Naive thymus-derived CD4-positive, alpha-beta T cell (primary cell): ENCODE measurements around the gene RANBP3L. TPM values are rescaled to one million over a fixed set of nuclear protein-coding genes. Genes with fewer than 3 reads are reported as not detected.

Source experiments
- ATAC-seq: fragments of 150-1000 bp; cut with Tn5 transposase; 2 replicates; pipeline ENCODE4 v1.10.0; 2021; ENCODE audit warnings: mild to moderate bottlenecking, moderate library complexity
- CTCF ChIA-PET: fragments of 350-600 bp; sonication (Branson Sonifier 250); formaldehyde crosslinking; loops from one replicate; lab custom pipeline; 2021; ENCODE audit warnings: antibody characterized with exemption; lab: Charles Lee
- POLR2A ChIA-PET: fragments of 350-600 bp; sonication (Branson Sonifier 250); formaldehyde crosslinking; loops from one replicate; lab custom pipeline; 2021; ENCODE audit warnings: antibody characterized with exemption, inconsistent platforms; lab: Charles Lee
- DNase-seq, 9 donors: peaks; one replicate each; pipeline versions ENCODE4 v3.0.0 to v3.0.0-alpha.2; 2020 to 2022; ENCODE audit warnings: mixed read lengths in 1 of 9
- H3K27ac ChIP-seq: one replicate; pipeline ENCODE4 v1.7.0; 2013; ENCODE audit warnings: mild to moderate bottlenecking, low read depth, low read length, moderate library complexity
- H3K27me3 ChIP-seq, 2 donors: one replicate each; pipeline ENCODE4 v1.7.0; 2013; ENCODE audit warnings: low read length in 2 of 2, mild to moderate bottlenecking in 2 of 2, moderate library complexity in 2 of 2; ENCODE audit not compliant: control insufficient read depth in 2 of 2, insufficient read depth in 2 of 2
- H3K36me3 ChIP-seq, 3 experiments: 1 replicate in 2 of 3; 2 replicates in 1 of 3; pipeline ENCODE4 v1.7.0; 2013; ENCODE audit warnings: low read length in 3 of 3, mild to moderate bottlenecking in 3 of 3, moderate library complexity in 1 of 3; ENCODE audit not compliant: insufficient read depth in 3 of 3, control insufficient read depth in 2 of 3
- H3K4me1 ChIP-seq, 2 donors: one replicate each; pipeline ENCODE4 v1.7.0; 2013; ENCODE audit warnings: low read length in 2 of 2, mild to moderate bottlenecking in 2 of 2, moderate library complexity in 1 of 2; ENCODE audit not compliant: control insufficient read depth in 2 of 2, insufficient read depth in 2 of 2
- H3K4me3 ChIP-seq: 2 replicates; pipeline ENCODE4 v1.7.0; 2013; ENCODE audit warnings: mild to moderate bottlenecking, low read length
- H3K9me3 ChIP-seq, 3 experiments: 1 replicate in 2 of 3; 2 replicates in 1 of 3; pipeline ENCODE4 v1.7.0; 2013; ENCODE audit warnings: low read length in 3 of 3; ENCODE audit not compliant: control insufficient read depth in 2 of 3
- H3K27ac Mint-ChIP-seq, 9 donors: one replicate each; pipeline ENCODE4 v1.8.0; 2020 to 2022; ENCODE audit warnings: mixed read lengths in 9 of 9, mild to moderate bottlenecking in 8 of 9, moderate library complexity in 5 of 9, inconsistent platforms in 2 of 9
- H3K27me3 Mint-ChIP-seq, 5 donors: one replicate each; pipeline ENCODE4 v1.8.0; 2021 to 2022; ENCODE audit warnings: mixed read lengths in 5 of 5, mild to moderate bottlenecking in 1 of 5
- H3K36me3 Mint-ChIP-seq, 5 donors: one replicate each; pipeline ENCODE4 v1.8.0; 2020 to 2022; ENCODE audit warnings: mixed read lengths in 5 of 5, mild to moderate bottlenecking in 3 of 5, inconsistent platforms in 1 of 5
- H3K4me1 Mint-ChIP-seq, 7 donors: one replicate each; pipeline ENCODE4 v1.8.0; 2020 to 2022; ENCODE audit warnings: mixed read lengths in 7 of 7, mild to moderate bottlenecking in 3 of 7, inconsistent platforms in 1 of 7
- H3K4me3 Mint-ChIP-seq, 10 donors: one replicate each; pipeline ENCODE4 v1.8.0; 2020 to 2022; ENCODE audit warnings: mild to moderate bottlenecking in 10 of 10, mixed read lengths in 10 of 10, moderate library complexity in 6 of 10, inconsistent platforms in 2 of 10
- H3K9me3 Mint-ChIP-seq, 11 donors: one replicate each; pipeline ENCODE4 v1.8.0; 2020 to 2022; ENCODE audit warnings: mixed read lengths in 11 of 11, mild to moderate bottlenecking in 4 of 11, inconsistent platforms in 1 of 11, moderate library complexity in 1 of 11
- intact Hi-C, 2 donors: fragments of 100-400 bp; cut with micrococcal nuclease; formaldehyde crosslinking; loops; one replicate each; pipeline ENCODE4 v1.15.1; 2023
- polyA plus RNA-seq, 2 donors: library from polyadenylated mRNA; unstranded; fragments of 300-500 nt; fragmentation: Illumina TruSeq; gene quantifications; one replicate each; pipeline ENCODE4 v1.2.3, GENCODE V29; 2021
- total RNA-seq, 6 experiments: library from RNA in 5 of 6; stranded (reverse) in 5 of 6; gene quantifications; 1 replicate in 5 of 6; 2 replicates in 1 of 6; pipeline ENCODE4 v1.2.3 and lab custom pipeline; 2021 to 2026

RANBP3L gene
- total and polyA plus RNA-seq, 7 experiments from 2014 or later, result not detected

DNA sequence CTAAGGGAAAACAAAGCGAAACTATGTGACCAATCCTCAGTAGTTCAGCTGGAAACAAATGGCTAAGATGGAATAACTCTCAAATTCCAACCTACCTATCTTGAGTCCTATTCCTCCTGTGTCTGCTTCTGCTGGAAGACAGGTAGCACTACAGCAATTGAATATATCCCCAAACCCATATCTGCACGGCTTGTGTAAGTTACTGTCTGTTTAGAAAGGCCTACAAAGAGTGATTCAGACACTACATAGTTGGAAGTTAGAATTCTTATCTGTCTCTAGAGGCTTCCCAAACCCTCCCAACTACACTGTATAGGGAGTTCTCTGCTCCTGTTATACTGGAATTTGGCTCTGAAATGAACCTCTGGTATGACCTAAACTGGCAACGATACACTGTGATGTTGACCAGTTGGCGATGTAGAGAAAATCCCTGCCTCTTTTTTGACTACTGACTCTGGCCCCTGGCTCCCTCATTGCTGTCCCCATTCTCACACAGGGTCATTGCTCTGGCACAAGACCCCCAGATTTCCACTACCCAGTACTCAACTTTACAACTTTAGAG, 37.4 kb downstream of the RANBP3L start:
- Histone ChIP-seq H3K4me1 (no peaks in the 10 kb centered on the region), H3K9me3 (no peaks in the 10 kb centered on the region), H3K36me3 (no peaks in the 10 kb centered on the region), H3K27ac (no peak overlapping the region), H3K27me3 (no peaks in the 10 kb centered on the region), H3K4me3 (no peak overlapping the region)
- Mint-ChIP-seq H3K4me1 (no peaks in the 10 kb centered on the region), H3K9me3 (no peaks in the 10 kb centered on the region), H3K27me3 (peaks cover 21 to 41% (median 30%) of the 10 kb centered on the region in 5 donors), H3K36me3 (no peaks in the 10 kb centered on the region), H3K4me3 (no peak overlapping the region), H3K27ac (no peak overlapping the region)
- no peak for DNase-seq
- ChIA-PET POLR2A (no interaction called here), CTCF (interaction anchor here (0.5 to 1.1 kb wide), 3 partner anchors 12 to 22 kb away, joined by 3 to 6 read pairs (median 5); partner anchors contain the start of gene NADK2)
- intact Hi-C loops, result no loop called here
- ATAC-seq, result no peak

DNA sequence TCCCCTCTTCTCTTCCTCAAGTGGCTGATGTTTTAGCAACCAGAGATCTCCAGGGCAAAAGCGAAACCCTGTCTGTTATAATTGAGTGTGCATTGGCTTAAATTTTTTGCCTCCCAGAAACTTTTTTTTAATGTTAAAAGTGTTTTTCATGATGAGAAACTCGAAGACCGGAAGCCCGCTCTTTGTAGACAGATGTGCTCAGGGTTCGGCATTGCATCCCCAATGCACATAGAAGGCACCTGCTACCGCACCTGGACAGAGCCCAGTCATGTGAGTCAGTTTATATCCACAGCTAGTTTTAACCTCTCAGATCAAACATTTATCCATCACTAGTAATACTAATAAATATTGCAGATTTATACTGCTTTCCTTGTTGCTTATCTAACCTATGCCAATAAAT, 40.5 kb downstream of the RANBP3L start:
- no peak overlapping the region for H3K27ac Mint-ChIP-seq
- no peak overlapping the region for H3K4me3 Mint-ChIP-seq
- H3K36me3 Mint-ChIP-seq, result no peaks in the 10 kb centered on the region
- intact Hi-C loops, result no loop called here
- no peak overlapping the region for H3K27ac ChIP-seq
- no peaks in the 10 kb centered on the region for H3K27me3 ChIP-seq
- H3K4me1 Mint-ChIP-seq, result no peaks in the 10 kb centered on the region
- H3K27me3 Mint-ChIP-seq, result peaks cover 9 to 44% (median 32%) of the 10 kb centered on the region in 5 donors
- no peaks in the 10 kb centered on the region for H3K9me3 ChIP-seq
- ATAC-seq (no peak), DNase-seq (no peak)
- ChIA-PET POLR2A (no interaction called here), CTCF (no interaction called here)
- no peaks in the 10 kb centered on the region for H3K36me3 ChIP-seq
- no peaks in the 10 kb centered on the region for H3K9me3 Mint-ChIP-seq
- H3K4me3 ChIP-seq, result no peak overlapping the region
- H3K4me1 ChIP-seq, result no peaks in the 10 kb centered on the region

DNA sequence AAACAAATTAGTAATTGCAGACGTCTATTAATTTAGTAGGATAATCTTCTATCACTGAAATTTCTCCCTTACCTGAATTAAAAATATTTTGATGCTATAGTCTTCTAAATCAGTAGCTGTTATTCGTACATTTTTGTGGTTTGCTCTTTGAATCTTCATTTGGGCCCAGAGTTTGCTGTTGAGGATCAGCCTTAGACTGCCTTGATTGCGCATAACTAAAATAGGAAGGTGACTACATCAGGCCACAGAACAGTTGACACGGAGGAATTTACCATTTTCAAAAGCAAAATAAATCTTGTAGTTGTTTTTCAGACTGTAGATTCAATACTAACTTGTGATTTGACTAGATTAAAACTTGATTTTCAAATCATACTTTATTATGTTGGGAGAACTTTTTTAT, 48.1 kb downstream of the RANBP3L start:
- Mint-ChIP-seq H3K4me1 (no peaks in the 10 kb centered on the region), H3K27ac (no peak overlapping the region), H3K27me3 (peaks cover 0 to 49% (median 12%) of the 10 kb centered on the region in 5 donors), H3K9me3 (no peaks in the 10 kb centered on the region), H3K36me3 (no peaks in the 10 kb centered on the region), H3K4me3 (no peak overlapping the region)
- no peaks in the 10 kb centered on the region for H3K9me3 ChIP-seq
- no peaks in the 10 kb centered on the region for H3K36me3 ChIP-seq
- no peak overlapping the region for H3K4me3 ChIP-seq
- POLR2A ChIA-PET, result interaction anchor here (1.1 kb wide), 1 partner anchor 15 kb away, joined by 3 read pairs; no protein-coding TSS in a partner anchor
- no peak overlapping the region for H3K27ac ChIP-seq
- DNase-seq, result no peak
- H3K4me1 ChIP-seq, result no peaks in the 10 kb centered on the region
- intact Hi-C loops, result no loop called here
- no peak for ATAC-seq
- CTCF ChIA-PET, result interaction anchor here (1.8 kb wide), 1 partner anchor 10 kb away, joined by 3 read pairs; no protein-coding TSS in a partner anchor
- no peaks in the 10 kb centered on the region for H3K27me3 ChIP-seq

DNA sequence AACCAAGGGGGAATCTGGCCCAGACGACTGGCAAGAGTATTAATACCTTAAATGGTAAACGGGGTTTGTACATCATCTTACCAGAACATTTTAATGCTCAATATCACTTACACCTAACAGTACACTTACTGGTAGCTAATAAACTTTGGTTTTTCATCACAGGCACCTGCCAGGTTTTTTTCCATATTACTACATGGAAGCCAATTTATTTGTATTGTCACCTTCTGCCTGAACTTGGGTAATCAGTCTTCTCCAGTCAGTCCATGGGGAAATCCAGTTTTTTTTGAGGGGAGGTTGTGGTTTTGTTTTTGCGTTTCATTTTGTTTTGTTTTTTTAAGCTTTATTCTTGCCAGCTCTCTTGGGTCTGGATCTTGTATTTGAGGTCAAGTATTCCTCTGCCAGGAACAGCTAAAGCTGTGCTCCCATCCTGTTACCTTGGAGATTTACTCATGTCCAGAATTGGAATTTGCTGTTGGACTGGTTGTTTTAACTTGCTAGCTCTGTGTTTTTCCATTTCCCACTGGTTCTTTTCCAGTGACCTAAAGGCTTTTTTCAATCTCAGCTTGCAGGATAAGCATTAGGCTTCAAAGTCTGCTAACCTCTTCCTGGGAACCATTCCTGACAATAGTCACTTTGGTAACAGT, 48.9 kb downstream of the RANBP3L start:
- Histone ChIP-seq H3K4me1 (no peaks in the 10 kb centered on the region), H3K9me3 (no peaks in the 10 kb centered on the region), H3K4me3 (no peak overlapping the region), H3K36me3 (no peaks in the 10 kb centered on the region), H3K27ac (no peak overlapping the region), H3K27me3 (no peaks in the 10 kb centered on the region)
- Mint-ChIP-seq H3K4me1 (no peaks in the 10 kb centered on the region), H3K27me3 (peaks cover 4 to 49% (median 11%) of the 10 kb centered on the region in 5 donors), H3K27ac (no peak overlapping the region), H3K4me3 (no peak overlapping the region), H3K36me3 (no peaks in the 10 kb centered on the region), H3K9me3 (no peaks in the 10 kb centered on the region)
- intact Hi-C loops, result no loop called here
- DNase-seq (no peak), ATAC-seq (no peak)
- CTCF ChIA-PET, result interaction anchor here (1.2 to 1.8 kb wide), 2 partner anchors 11 to 13 kb away, joined by 3 read pairs; no protein-coding TSS in a partner anchor
- POLR2A ChIA-PET, result interaction anchor here (1.1 kb wide), 1 partner anchor 14 kb away, joined by 3 read pairs; no protein-coding TSS in a partner anchor

DNA sequence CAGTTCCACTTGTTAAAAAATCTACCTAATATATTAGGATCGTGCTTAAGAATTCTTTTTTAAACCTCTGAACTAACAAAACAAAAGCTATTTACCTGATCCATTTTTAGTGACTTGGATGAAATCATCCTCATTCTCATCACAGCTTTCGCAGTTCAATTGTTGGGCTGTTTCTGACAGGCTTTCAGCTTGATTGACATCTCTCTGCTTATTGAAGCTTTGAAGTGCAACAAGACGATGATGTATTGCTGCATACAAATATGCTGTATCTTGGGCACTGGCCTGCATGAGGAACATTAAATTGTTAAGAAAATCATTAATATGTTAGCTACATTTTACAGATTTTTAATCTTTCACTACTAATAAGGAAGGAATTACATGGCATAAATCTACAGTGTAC, 50.5 kb downstream of the RANBP3L start:
- no peak for ATAC-seq
- Histone ChIP-seq H3K27ac (no peak overlapping the region), H3K27me3 (no peaks in the 10 kb centered on the region), H3K4me1 (no peaks in the 10 kb centered on the region), H3K36me3 (no peaks in the 10 kb centered on the region), H3K9me3 (no peaks in the 10 kb centered on the region), H3K4me3 (no peak overlapping the region)
- CTCF ChIA-PET, result interaction anchor here (0.5 kb wide), 1 partner anchor 21 kb away, joined by 4 read pairs; no protein-coding TSS in a partner anchor
- intact Hi-C loops, result no loop called here
- H3K9me3 Mint-ChIP-seq, result no peaks in the 10 kb centered on the region
- no peak overlapping the region for H3K4me3 Mint-ChIP-seq
- no peak for DNase-seq
- POLR2A ChIA-PET, result no interaction called here
- H3K27me3 Mint-ChIP-seq, result peaks cover 4 to 51% (median 5%) of the 10 kb centered on the region in 5 donors
- no peaks in the 10 kb centered on the region for H3K4me1 Mint-ChIP-seq
- no peaks in the 10 kb centered on the region for H3K36me3 Mint-ChIP-seq
- no peak overlapping the region for H3K27ac Mint-ChIP-seq

DNA sequence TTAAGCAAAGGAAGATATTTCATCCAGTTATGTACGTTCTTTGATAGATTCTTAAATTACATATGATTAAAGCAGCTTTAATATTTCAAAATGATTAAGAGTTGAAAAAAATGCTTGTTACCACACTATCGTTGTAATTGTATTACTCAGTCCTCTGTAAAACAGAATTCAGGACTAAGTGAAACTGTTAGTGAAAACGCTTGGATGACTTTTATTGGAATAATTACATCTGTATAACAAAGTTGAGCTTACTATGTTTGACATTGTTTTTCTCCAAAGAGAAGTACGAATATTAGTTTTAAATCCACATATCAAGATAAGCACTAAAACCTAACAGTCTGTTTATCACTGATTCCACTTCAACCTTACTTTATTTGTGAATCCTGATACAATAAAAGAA, 51.3 kb downstream of the RANBP3L start:
- Mint-ChIP-seq H3K27ac (no peak overlapping the region), H3K4me3 (no peak overlapping the region), H3K27me3 (peaks cover 0 to 45% (median 5%) of the 10 kb centered on the region in 5 donors), H3K36me3 (no peaks in the 10 kb centered on the region), H3K4me1 (no peaks in the 10 kb centered on the region), H3K9me3 (no peaks in the 10 kb centered on the region)
- Histone ChIP-seq H3K36me3 (no peaks in the 10 kb centered on the region), H3K9me3 (no peaks in the 10 kb centered on the region), H3K4me1 (no peaks in the 10 kb centered on the region), H3K27me3 (no peaks in the 10 kb centered on the region), H3K27ac (no peak overlapping the region), H3K4me3 (no peak overlapping the region)
- CTCF ChIA-PET, result no interaction called here
- ATAC-seq (no peak), DNase-seq (no peak)
- intact Hi-C loops, result no loop called here
- POLR2A ChIA-PET, result no interaction called here
